OCI-LY3 (cell line): ENCODE measurements around the gene FLNB.

Source experiments
- H2AFZ ChIP-seq: fragments of 200-600, 300-600 bp; shearing (Covaris generic); 2 replicates; pipeline ENCODE4 v1.6.0; 2014; ENCODE audit warnings: antibody characterized with exemption, low read depth, low read length
- H3K27ac ChIP-seq: fragments of 200-600, 300-600 bp; sonication (generic); 2 replicates; pipeline ENCODE4 v1.5.1; 2014; ENCODE audit warnings: mild to moderate bottlenecking, low read length, moderate library complexity, mixed read lengths
- H3K27me3 ChIP-seq: fragments of 200-600, 300-600 bp; sonication (generic); 2 replicates; pipeline ENCODE4 v1.6.1; 2014; ENCODE audit warnings: low read depth, low read length, mixed read lengths
- H3K36me3 ChIP-seq: fragments of 200-600, 300-600 bp; sonication (generic); replicated peaks from 2 replicates; pipeline ENCODE3; 2014; ENCODE audit warnings: low read depth, low read length, mixed read lengths
- H3K4me1 ChIP-seq: fragments of 300-600, 200-600 bp; sonication (generic); 2 replicates; pipeline ENCODE4 v1.6.1; 2014; ENCODE audit warnings: low read length, mixed read lengths
- H3K4me2 ChIP-seq: fragments of 200-600, 300-600 bp; sonication (generic); 2 replicates; pipeline ENCODE4 v1.6.1; 2014; ENCODE audit warnings: low read length, mixed read lengths
- H3K4me3 ChIP-seq: fragments of 300-600, 200-600 bp; sonication (generic); 2 replicates; pipeline ENCODE4 v1.5.1; 2014; ENCODE audit warnings: antibody characterized with exemption, mild to moderate bottlenecking, low read length, moderate library complexity
- H3K79me2 ChIP-seq: fragments of 300-600, 200-600 bp; shearing (Covaris generic); 2 replicates; pipeline ENCODE4 v1.6.1; 2014; ENCODE audit warnings: mild to moderate bottlenecking, low read length, mixed read lengths
- H3K9ac ChIP-seq: fragments of 300-600, 200-600 bp; shearing (Covaris generic); 2 replicates; pipeline ENCODE4 v1.6.0; 2014; ENCODE audit warnings: mild to moderate bottlenecking, low read length, moderate library complexity
- H3K9me3 ChIP-seq: fragments of 200-600, 300-600 bp; shearing (Covaris generic); 2 replicates; pipeline ENCODE4 v1.6.1; 2014; ENCODE audit warnings: low read length, mixed read lengths; ENCODE audit not compliant: insufficient read depth
- H4K20me1 ChIP-seq: fragments of 200-600, 300-600 bp; sonication (generic); 2 replicates; pipeline ENCODE4 v1.6.1; 2016; ENCODE audit warnings: low read length, mixed read lengths; ENCODE audit not compliant: insufficient read depth
- CTCF ChIP-seq: fragments of 200-600, 300-600 bp; sonication (generic); IDR thresholded peaks from 2 replicates; pipeline ENCODE4 v1.5.1; 2014; ENCODE audit warnings: antibody characterized with exemption, low read length, low read depth
- EZH2phosphoT487 ChIP-seq: fragments of 200-600 bp; shearing (Covaris generic); IDR thresholded peaks from 2 replicates; pipeline ENCODE4 v1.6.1; 2018; ENCODE audit warnings: antibody characterized with exemption, mixed run types, low read depth

Gene FLNB

GRCh38 chr3:58062472-58062871 is 54.2 kb downstream of the FLNB start:
- Histone ChIP-seq H3K4me3 (no peak overlapping the region), H3K27ac (no peak overlapping the region), H3K79me2 (no peaks in the 10 kb centered on the region)

GRCh38 chr3:58063022-58063815 is 55.0 kb downstream of the FLNB start:
- TF ChIP-seq EZH2phosphoT487 (no peak), CTCF (no peak)
- H3K79me2 ChIP-seq, result no peaks in the 10 kb centered on the region
- H3K27ac ChIP-seq, result no peak overlapping the region
- H2AFZ ChIP-seq, result no peak overlapping the region
- no peaks in the 10 kb centered on the region for H3K4me1 ChIP-seq
- no peak overlapping the region for H3K4me3 ChIP-seq
- no peaks in the 10 kb centered on the region for H3K27me3 ChIP-seq
- no peak overlapping the region for H3K4me2 ChIP-seq
- no peaks in the 10 kb centered on the region for H3K36me3 ChIP-seq
- no peaks in the 10 kb centered on the region for H3K9me3 ChIP-seq
- no peak overlapping the region for H3K9ac ChIP-seq
- H4K20me1 ChIP-seq, result no peaks in the 10 kb centered on the region

More at GRCh38 chr3:58062472-58062871, 54.2 kb downstream of the FLNB start:
- Histone ChIP-seq H3K9me3 (no peaks in the 10 kb centered on the region), H4K20me1 (no peaks in the 10 kb centered on the region), H3K36me3 (no peaks in the 10 kb centered on the region), H3K27me3 (no peaks in the 10 kb centered on the region), H3K4me1 (no peaks in the 10 kb centered on the region), H3K4me2 (no peak overlapping the region), H3K9ac (no peak overlapping the region), H2AFZ (no peak overlapping the region)
- TF ChIP-seq EZH2phosphoT487 (no peak), CTCF (no peak)

DNA sequence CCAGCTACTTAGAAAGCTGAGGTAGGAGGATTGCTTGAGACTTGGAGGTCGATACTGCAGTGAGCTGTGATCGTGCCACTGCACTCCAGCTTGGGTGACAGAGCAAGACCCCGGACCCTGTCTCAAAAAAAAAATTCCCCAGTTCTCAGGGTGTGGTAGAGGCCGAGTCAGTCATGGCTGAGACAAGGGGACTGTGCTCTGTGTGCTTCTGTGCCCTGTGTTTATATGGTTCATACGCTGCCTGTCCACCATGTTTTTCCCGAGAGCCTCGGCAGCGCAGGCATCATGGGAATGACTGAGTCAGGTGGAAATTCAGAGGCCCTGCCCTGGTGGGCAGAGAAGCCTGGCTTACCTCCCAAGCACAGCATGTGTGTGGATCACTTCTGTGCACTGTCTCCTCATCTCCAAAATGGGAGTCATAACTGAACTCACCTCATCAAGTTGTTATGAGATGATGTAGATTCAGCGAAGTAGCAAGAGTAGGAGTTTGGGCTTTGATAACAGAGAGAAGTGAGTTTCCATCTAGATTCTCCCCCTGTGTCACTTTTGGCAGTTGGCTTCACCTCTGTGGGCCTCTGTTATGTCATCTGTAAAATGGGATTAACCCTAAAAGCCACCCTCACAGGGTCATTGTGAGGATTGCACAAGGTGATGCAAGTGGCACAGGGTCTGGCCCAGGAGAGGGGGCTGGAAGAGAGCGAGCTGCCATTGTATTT is 56.9 kb downstream of the FLNB start:
- no peaks in the 10 kb centered on the region for H4K20me1 ChIP-seq
- H3K9me3 ChIP-seq, result no peaks in the 10 kb centered on the region
- H3K27me3 ChIP-seq, result no peaks in the 10 kb centered on the region
- no peak overlapping the region for H3K4me2 ChIP-seq
- no peaks in the 10 kb centered on the region for H3K4me1 ChIP-seq
- H3K4me3 ChIP-seq, result no peak overlapping the region
- H3K9ac ChIP-seq, result no peak overlapping the region
- no peaks in the 10 kb centered on the region for H3K79me2 ChIP-seq
- TF ChIP-seq CTCF (no peak), EZH2phosphoT487 (no peak)
- no peak overlapping the region for H2AFZ ChIP-seq
- H3K27ac ChIP-seq, result no peak overlapping the region
- no peaks in the 10 kb centered on the region for H3K36me3 ChIP-seq

DNA sequence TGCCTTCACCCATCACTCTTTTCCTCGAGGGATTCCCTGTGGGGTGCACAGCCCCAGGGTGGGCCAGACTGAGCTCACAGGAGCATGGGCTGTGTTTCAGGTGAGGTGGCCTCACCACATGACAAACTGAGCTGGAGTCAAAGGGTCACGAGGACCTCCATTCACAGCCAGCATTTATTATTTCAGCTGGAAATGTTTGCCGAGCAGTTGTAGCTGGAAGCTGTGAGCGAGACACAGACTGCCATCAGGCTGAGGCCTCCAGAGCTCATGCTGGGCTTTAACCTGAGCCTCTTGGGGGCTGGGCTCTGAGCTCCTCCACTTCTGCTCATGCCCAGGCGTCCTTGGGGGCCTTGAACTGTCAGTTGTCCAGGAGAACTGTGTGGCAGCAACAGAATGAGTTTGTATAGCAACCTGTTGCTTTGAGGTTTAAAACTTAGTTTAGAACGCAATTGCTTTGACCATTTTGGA is 57.5 kb downstream of the FLNB start:
- TF ChIP-seq CTCF (no peak), EZH2phosphoT487 (no peak)
- Histone ChIP-seq H3K4me1 (no peaks in the 10 kb centered on the region), H2AFZ (no peak overlapping the region)

More for the DNA sequence above, 57.5 kb downstream of the FLNB start:
- Histone ChIP-seq H3K79me2 (no peaks in the 10 kb centered on the region), H3K9ac (no peak overlapping the region), H3K27ac (no peak overlapping the region), H3K27me3 (no peaks in the 10 kb centered on the region), H3K4me2 (no peak overlapping the region), H3K36me3 (no peaks in the 10 kb centered on the region), H3K4me3 (no peak overlapping the region), H3K9me3 (no peaks in the 10 kb centered on the region), H4K20me1 (no peaks in the 10 kb centered on the region)
